Dendritic cell treated with granulocyte-macrophage colony-stimulating factor and Interleukin-4, amounts not matched to agents 40 ng/mL and 50 ng/mL, for 4 days (primary cell): ENCODE results near the gene ZFP92.
A peak's percentile ranks its signal among the peaks of the same experiment; 100 is the strongest.

ENCODE experiments used
- H3K27ac Mint-ChIP-seq: one replicate; pipeline ENCODE4 v1.8.0; 2022; ENCODE audit warnings: mild to moderate bottlenecking, mixed read lengths
- H3K27me3 Mint-ChIP-seq: one replicate; pipeline ENCODE4 v1.8.0; 2022; ENCODE audit warnings: mild to moderate bottlenecking, mixed read lengths
- H3K36me3 Mint-ChIP-seq: one replicate; pipeline ENCODE4 v1.8.0; 2022; ENCODE audit warnings: low read depth, mixed read lengths
- H3K4me1 Mint-ChIP-seq: one replicate; pipeline ENCODE4 v1.8.0; 2022; ENCODE audit warnings: low read depth, mixed read lengths
- H3K4me3 Mint-ChIP-seq: one replicate; pipeline ENCODE4 v1.8.0; 2022; ENCODE audit warnings: mild to moderate bottlenecking, moderate library complexity, mixed read lengths
- H3K9me3 Mint-ChIP-seq: one replicate; pipeline ENCODE4 v1.8.0; 2022; ENCODE audit warnings: mixed read lengths
- intact Hi-C: fragments of 100-400 bp; cut with micrococcal nuclease; formaldehyde crosslinking; loops from one replicate; pipeline ENCODE4 v1.15.0; 2022

Gene ZFP92

DNA sequence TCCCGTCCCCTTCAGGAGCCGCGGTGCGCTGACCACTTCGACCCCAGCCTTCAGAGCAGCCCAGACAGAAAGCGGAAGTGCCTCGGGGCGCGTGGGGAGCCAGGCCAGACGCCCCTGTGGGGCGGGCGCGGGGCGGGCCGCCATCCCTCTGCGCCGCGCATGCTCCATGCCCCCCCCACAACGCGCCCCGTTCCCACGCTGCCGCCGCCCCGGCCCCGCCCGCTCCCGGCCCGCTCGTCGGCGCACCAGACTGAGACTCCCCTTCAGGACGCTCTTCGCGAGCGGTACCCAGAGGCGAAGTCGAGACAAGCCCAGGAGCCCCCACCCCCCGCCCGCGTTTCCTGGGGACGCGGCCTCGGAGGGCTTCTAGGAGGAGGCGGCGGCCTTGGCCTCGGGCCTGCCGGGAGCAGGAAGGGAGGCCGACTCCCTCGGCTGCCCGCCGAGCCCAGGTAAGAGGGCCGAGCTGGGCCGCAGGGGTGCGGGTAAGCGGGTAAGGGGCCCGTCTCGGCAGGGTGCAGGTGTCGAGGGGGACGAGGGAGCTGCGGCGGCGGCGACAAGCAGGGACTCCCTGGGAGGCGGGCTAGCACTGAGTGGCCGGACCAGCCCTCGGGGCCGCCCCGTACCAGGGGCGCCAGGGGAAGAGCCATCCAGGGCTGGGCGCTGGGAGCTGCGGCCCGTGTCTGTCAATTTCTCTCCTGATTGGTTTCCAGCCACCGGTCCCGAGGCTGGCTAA, at the start of gene ZFP92:
Gene ZFP92, plus strand, starts transcription at position 218 of the 733 bp plus-strand sequence. CDS start 6,851 bp downstream, outside the sequence.
- Mint-ChIP-seq H3K9me3 (no peaks in the 10 kb centered on the region), H3K27me3 (peaks cover 8% of the 10 kb centered on the region), H3K27ac (peak within 1 kb of the TSS; percentile 72), H3K4me1 (peaks cover 39% of the 10 kb centered on the region), H3K4me3 (peak within 1 kb of the TSS; percentile 78), H3K36me3 (no peaks in the 10 kb centered on the region)
- intact Hi-C loops: no loop called here

DNA sequence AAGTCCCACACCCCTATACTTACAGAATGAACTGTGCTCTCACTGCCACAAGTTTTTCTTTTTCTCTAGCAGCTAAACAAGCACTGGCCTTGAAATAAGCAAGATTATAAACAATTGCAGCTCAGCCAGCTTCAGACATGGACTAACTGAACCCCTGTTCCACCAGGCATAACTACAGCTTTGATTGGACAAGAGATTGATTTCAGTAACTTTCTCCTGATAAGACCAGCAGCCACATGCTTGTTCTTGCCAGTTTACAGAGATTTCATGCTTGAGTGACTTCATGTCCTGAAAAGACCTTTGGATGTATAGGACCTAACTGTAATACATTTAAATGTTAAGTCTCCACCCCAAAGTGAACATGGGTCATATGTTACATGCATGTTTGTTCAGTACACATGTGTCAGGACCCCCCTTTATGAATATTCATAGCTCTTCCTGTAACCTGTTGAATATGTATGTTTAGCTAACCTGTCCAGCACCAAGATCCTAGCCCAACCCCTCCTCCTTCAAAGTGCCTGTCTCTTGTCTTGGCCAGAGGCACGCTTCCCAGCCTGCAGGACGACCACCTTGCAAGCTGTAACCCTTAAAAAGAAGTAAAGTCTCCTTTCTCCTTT, 49.4 kb upstream of the ZFP92 start:
- Mint-ChIP-seq H3K27ac (no peak overlapping the region), H3K9me3 (peaks cover 12% of the 10 kb centered on the region), H3K36me3 (no peaks in the 10 kb centered on the region), H3K27me3 (peaks cover 6% of the 10 kb centered on the region), H3K4me3 (no peak overlapping the region), H3K4me1 (no peaks in the 10 kb centered on the region)
- intact Hi-C loops: no loop called here

- Mint-ChIP-seq H3K9me3 (no peaks in the 10 kb centered on the region), H3K27me3 (peaks cover 6% of the 10 kb centered on the region), H3K27ac (no peak overlapping the region), H3K4me3 (no peak overlapping the region), H3K4me1 (peaks cover 3% of the 10 kb centered on the region), H3K36me3 (no peaks in the 10 kb centered on the region)
- intact Hi-C loops: no loop called here
Measured at GRCh38 chrX:153365670-153366069, 45.6 kb upstream of the ZFP92 start.

- Mint-ChIP-seq H3K4me1 (peaks cover 5% of the 10 kb centered on the region), H3K27ac (no peak overlapping the region), H3K9me3 (no peaks in the 10 kb centered on the region), H3K4me3 (no peak overlapping the region), H3K36me3 (no peaks in the 10 kb centered on the region), H3K27me3 (peaks cover 6% of the 10 kb centered on the region)
- intact Hi-C loops: no loop called here
Measured at GRCh38 chrX:153366119-153366518, 45.2 kb upstream of the ZFP92 start.

- intact Hi-C loops: no loop called here
- Mint-ChIP-seq H3K27ac (no peak overlapping the region), H3K36me3 (no peaks in the 10 kb centered on the region), H3K9me3 (no peaks in the 10 kb centered on the region), H3K4me1 (peaks cover 5% of the 10 kb centered on the region), H3K4me3 (no peak overlapping the region), H3K27me3 (peaks cover 6% of the 10 kb centered on the region)
Measured at GRCh38 chrX:153366878-153367538, 44.3 kb upstream of the ZFP92 start.

GRCh38 chrX:153370293-153371055, 40.8 kb upstream of the ZFP92 start:
- intact Hi-C loops: no loop called here
- H3K27me3 Mint-ChIP-seq: no peaks in the 10 kb centered on the region
- H3K9me3 Mint-ChIP-seq: no peaks in the 10 kb centered on the region
- no peak overlapping the region for H3K4me3 Mint-ChIP-seq
- no peak overlapping the region for H3K27ac Mint-ChIP-seq
- H3K4me1 Mint-ChIP-seq: peaks cover 5% of the 10 kb centered on the region
- no peaks in the 10 kb centered on the region for H3K36me3 Mint-ChIP-seq

- Mint-ChIP-seq H3K4me1 (peaks cover 5% of the 10 kb centered on the region), H3K27me3 (no peaks in the 10 kb centered on the region), H3K4me3 (no peak overlapping the region), H3K36me3 (no peaks in the 10 kb centered on the region), H3K27ac (no peak overlapping the region), H3K9me3 (no peaks in the 10 kb centered on the region)
- intact Hi-C loops: no loop called here
Measured at GRCh38 chrX:153371256-153371655, 40.0 kb upstream of the ZFP92 start.

- no peak overlapping the region for H3K27ac Mint-ChIP-seq
- H3K4me3 Mint-ChIP-seq: no peak overlapping the region
- peaks cover 5% of the 10 kb centered on the region for H3K4me1 Mint-ChIP-seq
- no peaks in the 10 kb centered on the region for H3K36me3 Mint-ChIP-seq
- intact Hi-C loops: no loop called here
- no peaks in the 10 kb centered on the region for H3K27me3 Mint-ChIP-seq
- no peaks in the 10 kb centered on the region for H3K9me3 Mint-ChIP-seq
Measured at GRCh38 chrX:153372949-153373348, 38.3 kb upstream of the ZFP92 start.

DNA sequence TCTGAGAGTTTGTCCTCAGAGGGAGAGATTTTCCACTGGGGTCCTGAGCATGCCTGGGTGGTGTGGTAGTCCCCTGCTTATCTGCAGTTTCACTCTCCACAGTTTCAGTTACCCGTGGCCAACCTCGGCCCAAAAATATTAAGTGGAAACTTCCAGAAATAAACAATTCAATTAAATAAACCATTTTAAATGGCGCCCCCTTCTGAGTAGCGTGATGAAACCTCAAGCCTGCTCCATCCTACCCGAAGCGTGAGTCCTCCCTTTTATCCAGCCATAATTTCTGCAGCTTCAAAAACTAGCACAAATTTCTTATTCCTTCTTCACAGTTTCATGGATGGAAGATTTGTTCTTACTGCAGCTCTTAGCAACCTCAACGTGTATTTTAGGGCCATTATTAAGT, 36.8 kb upstream of the ZFP92 start:
- Mint-ChIP-seq H3K9me3 (no peaks in the 10 kb centered on the region), H3K36me3 (no peaks in the 10 kb centered on the region), H3K4me3 (no peak overlapping the region), H3K4me1 (peaks cover 5% of the 10 kb centered on the region), H3K27me3 (no peaks in the 10 kb centered on the region), H3K27ac (no peak overlapping the region)
- intact Hi-C loops: no loop called here

GRCh38 chrX:153375571-153375970, 35.7 kb upstream of the ZFP92 start:
- Mint-ChIP-seq H3K9me3 (no peaks in the 10 kb centered on the region), H3K27me3 (no peaks in the 10 kb centered on the region), H3K27ac (no peak overlapping the region), H3K36me3 (no peaks in the 10 kb centered on the region), H3K4me1 (peaks cover 3% of the 10 kb centered on the region), H3K4me3 (no peak overlapping the region)
- intact Hi-C loops: no loop called here

DNA sequence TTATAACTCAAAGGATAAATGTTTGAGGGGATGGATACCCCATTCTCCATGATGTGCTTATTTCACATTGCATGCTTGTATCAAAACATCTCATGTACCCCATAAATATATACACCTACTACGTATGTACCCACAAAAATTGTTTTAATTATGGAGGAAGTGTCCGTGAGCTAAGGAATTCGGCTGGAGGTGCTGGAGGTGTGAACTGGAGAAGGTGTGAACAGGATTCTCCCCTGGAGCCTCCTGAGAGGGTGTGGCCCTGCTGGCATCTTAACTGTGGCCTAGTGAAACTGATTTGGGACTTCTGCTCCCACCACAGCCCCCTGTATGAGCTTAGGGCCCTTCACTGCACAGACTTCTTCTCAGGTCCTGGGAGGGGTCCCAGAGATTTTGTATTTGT, 33.5 kb upstream of the ZFP92 start:
- no peaks in the 10 kb centered on the region for H3K9me3 Mint-ChIP-seq

GRCh38 chrX:153378607-153379006, 32.7 kb upstream of the ZFP92 start:
- no peak overlapping the region for H3K27ac Mint-ChIP-seq
- intact Hi-C loops: no loop called here
- no peaks in the 10 kb centered on the region for H3K4me1 Mint-ChIP-seq
- H3K27me3 Mint-ChIP-seq: no peaks in the 10 kb centered on the region
- no peak overlapping the region for H3K4me3 Mint-ChIP-seq
- no peaks in the 10 kb centered on the region for H3K9me3 Mint-ChIP-seq
- H3K36me3 Mint-ChIP-seq: no peaks in the 10 kb centered on the region

More for the DNA sequence above, 33.5 kb upstream of the ZFP92 start:
- Mint-ChIP-seq H3K4me1 (no peaks in the 10 kb centered on the region), H3K36me3 (no peaks in the 10 kb centered on the region), H3K27me3 (no peaks in the 10 kb centered on the region), H3K27ac (no peak overlapping the region), H3K4me3 (no peak overlapping the region)
- intact Hi-C loops: no loop called here

GRCh38 chrX:153379508-153379907, 31.8 kb upstream of the ZFP92 start:
- Mint-ChIP-seq H3K4me3 (no peak overlapping the region), H3K9me3 (no peaks in the 10 kb centered on the region), H3K4me1 (no peaks in the 10 kb centered on the region), H3K27me3 (no peaks in the 10 kb centered on the region), H3K27ac (no peak overlapping the region), H3K36me3 (no peaks in the 10 kb centered on the region)
- intact Hi-C loops: no loop called here
